22Rv1 (cell line): ENCODE data around the gene MZB1.
"Not testable (repeated sequence)": the region's sequence is repeated elsewhere in the genome, so short reads cannot be mapped to it uniquely, and the experiment has no call there.

Source experiments
- ZFX ChIP-seq: fragments of 450-650 bp; IDR thresholded peaks from 2 replicates; pipeline ENCODE4 v1.6.1; 2017; ENCODE audit warnings: antibody characterized with exemption, borderline replicate concordance
- TF ChIP-seq, protein P1 (sequence below): fragments of 450-650 bp; IDR thresholded peaks from 2 replicates; pipeline ENCODE4 v1.5.1; 2017; ENCODE audit warnings: mild to moderate bottlenecking

DNA sequence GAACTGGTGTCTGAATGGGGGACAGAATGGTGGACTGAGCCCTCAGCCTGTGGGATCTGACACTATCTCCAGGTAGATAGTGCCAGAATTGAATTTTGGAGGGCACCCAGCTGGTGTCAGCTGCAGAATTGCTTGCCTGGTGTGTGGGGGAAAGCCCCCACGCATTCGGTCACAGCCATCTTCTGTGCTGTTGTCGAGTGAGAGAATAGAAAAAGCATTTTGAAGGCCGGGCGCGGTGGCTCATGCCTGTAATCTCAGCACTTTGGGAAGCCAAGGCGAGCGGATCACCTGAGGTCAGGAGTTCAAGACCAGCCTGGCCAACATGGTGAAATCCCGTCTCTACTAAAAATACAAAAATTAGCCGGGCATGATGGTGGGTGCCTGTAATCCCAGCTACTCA, 2.8 kb downstream of the MZB1 start:
- TF ChIP-seq, protein P1, sequence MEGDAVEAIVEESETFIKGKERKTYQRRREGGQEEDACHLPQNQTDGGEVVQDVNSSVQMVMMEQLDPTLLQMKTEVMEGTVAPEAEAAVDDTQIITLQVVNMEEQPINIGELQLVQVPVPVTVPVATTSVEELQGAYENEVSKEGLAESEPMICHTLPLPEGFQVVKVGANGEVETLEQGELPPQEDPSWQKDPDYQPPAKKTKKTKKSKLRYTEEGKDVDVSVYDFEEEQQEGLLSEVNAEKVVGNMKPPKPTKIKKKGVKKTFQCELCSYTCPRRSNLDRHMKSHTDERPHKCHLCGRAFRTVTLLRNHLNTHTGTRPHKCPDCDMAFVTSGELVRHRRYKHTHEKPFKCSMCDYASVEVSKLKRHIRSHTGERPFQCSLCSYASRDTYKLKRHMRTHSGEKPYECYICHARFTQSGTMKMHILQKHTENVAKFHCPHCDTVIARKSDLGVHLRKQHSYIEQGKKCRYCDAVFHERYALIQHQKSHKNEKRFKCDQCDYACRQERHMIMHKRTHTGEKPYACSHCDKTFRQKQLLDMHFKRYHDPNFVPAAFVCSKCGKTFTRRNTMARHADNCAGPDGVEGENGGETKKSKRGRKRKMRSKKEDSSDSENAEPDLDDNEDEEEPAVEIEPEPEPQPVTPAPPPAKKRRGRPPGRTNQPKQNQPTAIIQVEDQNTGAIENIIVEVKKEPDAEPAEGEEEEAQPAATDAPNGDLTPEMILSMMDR, result not testable (repeated sequence)
- TF ChIP-seq ZFX, result not testable (repeated sequence)
